HEK293 (cell line): Measurements from ENCODE around the gene PLEKHG3.

Experiments used
- BCL11A ChIP-seq: fragments of 450-650 bp; formaldehyde crosslinking; IDR thresholded peaks from 2 replicates; pipeline ENCODE4 v1.5.1; 2016; ENCODE audit warnings: low read depth, missing biosample characterization, missing genetic modification characterization
- EGR2 ChIP-seq: fragments of 450-650 bp; formaldehyde crosslinking; IDR thresholded peaks from 2 replicates; pipeline ENCODE4 v1.5.1; 2016; ENCODE audit warnings: low read depth, missing biosample characterization, missing genetic modification characterization
- GLIS1 ChIP-seq: fragments of 450-650 bp; formaldehyde crosslinking; IDR thresholded peaks from 2 replicates; pipeline ENCODE4 v1.5.1; 2016; ENCODE audit warnings: missing biosample characterization, missing genetic modification characterization
- KLF10 ChIP-seq: fragments of 450-650 bp; IDR thresholded peaks from 2 replicates; pipeline ENCODE4 v1.5.1; 2018; ENCODE audit warnings: missing biosample characterization, mild to moderate bottlenecking, missing genetic modification characterization
- KLF8 ChIP-seq: fragments of 450-650 bp; formaldehyde crosslinking; IDR thresholded peaks from 2 replicates; pipeline ENCODE4 v1.5.1; 2016; ENCODE audit warnings: missing biosample characterization, missing genetic modification characterization
- MEIS1 ChIP-seq: sonication (generic); formaldehyde crosslinking; IDR thresholded peaks from 2 replicates; pipeline ENCODE4 v1.8.1; 2022; ENCODE audit warnings: missing genetic modification reagents, mild to moderate bottlenecking, borderline replicate concordance
- OSR2 ChIP-seq: fragments of 450-650 bp; formaldehyde crosslinking; IDR thresholded peaks from 2 replicates; pipeline ENCODE4 v1.5.1; 2016; ENCODE audit warnings: missing biosample characterization, missing genetic modification characterization
- RBAK ChIP-seq: fragments of 450-650 bp; formaldehyde crosslinking; IDR thresholded peaks from 2 replicates; pipeline ENCODE4 v1.5.1; 2016; ENCODE audit warnings: missing biosample characterization, missing genetic modification characterization
- SP7 ChIP-seq: fragments of 450-650 bp; formaldehyde crosslinking; IDR thresholded peaks from 2 replicates; pipeline ENCODE4 v1.5.1; 2016; ENCODE audit warnings: missing biosample characterization, missing genetic modification characterization
- ZBTB17 ChIP-seq: fragments of 450-650 bp; formaldehyde crosslinking; IDR thresholded peaks from 2 replicates; pipeline ENCODE4 v1.5.1; 2016; ENCODE audit warnings: missing biosample characterization, missing genetic modification characterization
- ZBTB21 ChIP-seq: fragments of 450-650 bp; formaldehyde crosslinking; IDR thresholded peaks from 2 replicates; pipeline ENCODE4 v1.5.1; 2017; ENCODE audit warnings: missing biosample characterization, missing genetic modification characterization
- ZBTB6 ChIP-seq: fragments of 450-650 bp; formaldehyde crosslinking; IDR thresholded peaks from 2 replicates; pipeline ENCODE4 v1.5.1; 2017; ENCODE audit warnings: missing biosample characterization, missing genetic modification characterization
- ZEB2 ChIP-seq: fragments of 450-650 bp; formaldehyde crosslinking; IDR thresholded peaks from 2 replicates; pipeline ENCODE4 v1.5.1; 2016; ENCODE audit warnings: missing biosample characterization, missing genetic modification characterization
- ZFP37 ChIP-seq: fragments of 450-650 bp; formaldehyde crosslinking; IDR thresholded peaks from 2 replicates; pipeline ENCODE4 v1.5.1; 2016; ENCODE audit warnings: missing biosample characterization, missing genetic modification characterization
- ZIC2 ChIP-seq: fragments of 450-650 bp; formaldehyde crosslinking; IDR thresholded peaks from 2 replicates; pipeline ENCODE4 v1.5.1; 2016; ENCODE audit warnings: missing biosample characterization, missing genetic modification characterization
- ZNF335 ChIP-seq: fragments of 450-650 bp; formaldehyde crosslinking; conservative IDR thresholded peaks from 2 replicates; pipeline ENCODE4 v1.5.1; 2016; ENCODE audit warnings: missing biosample characterization, missing genetic modification characterization
- ZNF37A ChIP-seq: fragments of 450-650 bp; IDR thresholded peaks from 2 replicates; pipeline ENCODE4 v1.5.1; 2018; ENCODE audit warnings: missing biosample characterization, missing genetic modification characterization
- ZNF404 ChIP-seq: fragments of 450-650 bp; formaldehyde crosslinking; IDR thresholded peaks from 2 replicates; pipeline ENCODE4 v1.5.1; 2017; ENCODE audit warnings: missing biosample characterization, missing genetic modification characterization
- ZNF423 ChIP-seq: fragments of 450-650 bp; formaldehyde crosslinking; IDR thresholded peaks from 2 replicates; pipeline ENCODE4 v1.5.1; 2016; ENCODE audit warnings: missing biosample characterization, missing genetic modification characterization
- ZNF600 ChIP-seq: fragments of 450-650 bp; formaldehyde crosslinking; IDR thresholded peaks from 2 replicates; pipeline ENCODE4 v1.5.1; 2016; ENCODE audit warnings: missing biosample characterization, missing genetic modification characterization
- ZNF629 ChIP-seq: fragments of 450-650 bp; formaldehyde crosslinking; IDR thresholded peaks from 2 replicates; pipeline ENCODE4 v1.5.1; 2017; ENCODE audit warnings: missing biosample characterization, missing genetic modification characterization
- ZNF660 ChIP-seq: fragments of 450-650 bp; IDR thresholded peaks from 2 replicates; pipeline ENCODE4 v1.5.1; 2018; ENCODE audit warnings: missing biosample characterization, mild to moderate bottlenecking, missing genetic modification characterization
- ZNF664 ChIP-seq: fragments of 450-650 bp; formaldehyde crosslinking; IDR thresholded peaks from 2 replicates; pipeline ENCODE4 v1.5.1; 2016; ENCODE audit warnings: missing biosample characterization, missing genetic modification characterization
- ZNF792 ChIP-seq: fragments of 450-650 bp; formaldehyde crosslinking; IDR thresholded peaks from 2 replicates; pipeline ENCODE4 v1.5.1; 2016; ENCODE audit warnings: missing biosample characterization, missing genetic modification characterization
- TF ChIP-seq, protein P1 (sequence below): fragments of 450-650 bp; formaldehyde crosslinking; IDR thresholded peaks from 2 replicates; pipeline ENCODE4 v1.5.1; 2016; ENCODE audit warnings: missing biosample characterization, missing genetic modification characterization
- TF ChIP-seq, protein P2 (sequence below): fragments of 450-650 bp; formaldehyde crosslinking; IDR thresholded peaks from 2 replicates; pipeline ENCODE4 v1.5.1; 2016; ENCODE audit warnings: missing biosample characterization, missing genetic modification characterization, low read depth
- TF ChIP-seq, protein P3 (sequence below): fragments of 450-650 bp; formaldehyde crosslinking; IDR thresholded peaks from 2 replicates; pipeline ENCODE4 v1.5.1; 2016; ENCODE audit warnings: missing biosample characterization, missing genetic modification characterization
- TF ChIP-seq, protein P4 (sequence below): fragments of 450-650 bp; formaldehyde crosslinking; IDR thresholded peaks from 2 replicates; pipeline ENCODE4 v1.5.1; 2016; ENCODE audit warnings: missing biosample characterization, missing genetic modification characterization
- TF ChIP-seq, protein P5 (sequence below): fragments of 450-650 bp; formaldehyde crosslinking; IDR thresholded peaks from 2 replicates; pipeline ENCODE4 v1.5.1; 2016; ENCODE audit warnings: missing biosample characterization, missing genetic modification characterization

Gene PLEKHG3

GRCh38 chr14:64720131-64720576 lies 15.9 kb downstream of the PLEKHG3 start (continued):
- TF ChIP-seq, protein P1, sequence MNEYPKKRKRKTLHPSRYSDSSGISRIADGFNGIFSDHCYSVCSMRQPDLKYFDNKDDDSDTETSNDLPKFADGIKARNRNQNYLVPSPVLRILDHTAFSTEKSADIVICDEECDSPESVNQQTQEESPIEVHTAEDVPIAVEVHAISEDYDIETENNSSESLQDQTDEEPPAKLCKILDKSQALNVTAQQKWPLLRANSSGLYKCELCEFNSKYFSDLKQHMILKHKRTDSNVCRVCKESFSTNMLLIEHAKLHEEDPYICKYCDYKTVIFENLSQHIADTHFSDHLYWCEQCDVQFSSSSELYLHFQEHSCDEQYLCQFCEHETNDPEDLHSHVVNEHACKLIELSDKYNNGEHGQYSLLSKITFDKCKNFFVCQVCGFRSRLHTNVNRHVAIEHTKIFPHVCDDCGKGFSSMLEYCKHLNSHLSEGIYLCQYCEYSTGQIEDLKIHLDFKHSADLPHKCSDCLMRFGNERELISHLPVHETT = peak; percentile 37; the same call in 1 of the 2 replicates
- no peak for TF ChIP-seq EGR2
- TF ChIP-seq BCL11A (tag by site-specific recombination) = peak; percentile 44; the same call in 1 of the 2 replicates
- 0 out of 2 replicates have a peak, but pooled peaks have one; percentile 51 for TF ChIP-seq ZNF792 (tag by site-specific recombination)
- TF ChIP-seq ZNF423 (tag by site-specific recombination) = 0 out of 2 replicates have a peak, but pooled peaks have one; percentile 22
- TF ChIP-seq, protein P2, sequence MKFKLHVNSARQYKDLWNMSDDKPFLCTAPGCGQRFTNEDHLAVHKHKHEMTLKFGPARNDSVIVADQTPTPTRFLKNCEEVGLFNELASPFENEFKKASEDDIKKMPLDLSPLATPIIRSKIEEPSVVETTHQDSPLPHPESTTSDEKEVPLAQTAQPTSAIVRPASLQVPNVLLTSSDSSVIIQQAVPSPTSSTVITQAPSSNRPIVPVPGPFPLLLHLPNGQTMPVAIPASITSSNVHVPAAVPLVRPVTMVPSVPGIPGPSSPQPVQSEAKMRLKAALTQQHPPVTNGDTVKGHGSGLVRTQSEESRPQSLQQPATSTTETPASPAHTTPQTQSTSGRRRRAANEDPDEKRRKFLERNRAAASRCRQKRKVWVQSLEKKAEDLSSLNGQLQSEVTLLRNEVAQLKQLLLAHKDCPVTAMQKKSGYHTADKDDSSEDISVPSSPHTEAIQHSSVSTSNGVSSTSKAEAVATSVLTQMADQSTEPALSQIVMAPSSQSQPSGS (tag by site-specific recombination) = peak; percentile 46
- 0 out of 2 replicates have a peak, but pooled peaks have one; percentile 25 for TF ChIP-seq KLF10
- TF ChIP-seq ZNF600 = peak; percentile 54
- TF ChIP-seq ZNF660 (tag by site-specific recombination) = 0 out of 2 replicates have a peak, but pooled peaks have one; percentile 40
- TF ChIP-seq ZBTB21 (tag by site-specific recombination) = 0 out of 2 replicates have a peak, but pooled peaks have one; percentile 21
- peak; percentile 98 for TF ChIP-seq ZNF664 (tag by site-specific recombination)
- peak; percentile 88 for TF ChIP-seq ZNF629 (tag by site-specific recombination)
- peak; percentile 83 for TF ChIP-seq SP7 (tag by site-specific recombination)
- TF ChIP-seq GLIS1 (tag by site-specific recombination) = peak; percentile 52; the same call in 1 of the 2 replicates
- 0 out of 2 replicates have a peak, but pooled peaks have one; percentile 40 for TF ChIP-seq KLF8 (tag by site-specific recombination)
- peak; percentile 92 for TF ChIP-seq ZIC2 (tag by site-specific recombination)
- TF ChIP-seq ZEB2 (tag by site-specific recombination) = 0 out of 2 replicates have a peak, but pooled peaks have one; percentile 49
- TF ChIP-seq ZBTB6 = 0 out of 2 replicates have a peak, but pooled peaks have one; percentile 12
- TF ChIP-seq ZNF37A (tag by site-specific recombination) = no peak
- TF ChIP-seq ZNF404 (tag by site-specific recombination) = no peak
- peak; percentile 56 for TF ChIP-seq OSR2 (tag by site-specific recombination)
- TF ChIP-seq ZNF335 = peak; percentile 71
- TF ChIP-seq RBAK (tag by site-specific recombination) = no peak
- TF ChIP-seq ZBTB17 = peak; percentile 80
- TF ChIP-seq, protein P3, sequence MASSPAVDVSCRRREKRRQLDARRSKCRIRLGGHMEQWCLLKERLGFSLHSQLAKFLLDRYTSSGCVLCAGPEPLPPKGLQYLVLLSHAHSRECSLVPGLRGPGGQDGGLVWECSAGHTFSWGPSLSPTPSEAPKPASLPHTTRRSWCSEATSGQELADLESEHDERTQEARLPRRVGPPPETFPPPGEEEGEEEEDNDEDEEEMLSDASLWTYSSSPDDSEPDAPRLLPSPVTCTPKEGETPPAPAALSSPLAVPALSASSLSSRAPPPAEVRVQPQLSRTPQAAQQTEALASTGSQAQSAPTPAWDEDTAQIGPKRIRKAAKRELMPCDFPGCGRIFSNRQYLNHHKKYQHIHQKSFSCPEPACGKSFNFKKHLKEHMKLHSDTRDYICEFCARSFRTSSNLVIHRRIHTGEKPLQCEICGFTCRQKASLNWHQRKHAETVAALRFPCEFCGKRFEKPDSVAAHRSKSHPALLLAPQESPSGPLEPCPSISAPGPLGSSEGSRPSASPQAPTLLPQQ (tag by site-specific recombination) = 0 out of 2 replicates have a peak, but pooled peaks have one; percentile 35
- no peak for TF ChIP-seq ZFP37
- TF ChIP-seq, protein P4, sequence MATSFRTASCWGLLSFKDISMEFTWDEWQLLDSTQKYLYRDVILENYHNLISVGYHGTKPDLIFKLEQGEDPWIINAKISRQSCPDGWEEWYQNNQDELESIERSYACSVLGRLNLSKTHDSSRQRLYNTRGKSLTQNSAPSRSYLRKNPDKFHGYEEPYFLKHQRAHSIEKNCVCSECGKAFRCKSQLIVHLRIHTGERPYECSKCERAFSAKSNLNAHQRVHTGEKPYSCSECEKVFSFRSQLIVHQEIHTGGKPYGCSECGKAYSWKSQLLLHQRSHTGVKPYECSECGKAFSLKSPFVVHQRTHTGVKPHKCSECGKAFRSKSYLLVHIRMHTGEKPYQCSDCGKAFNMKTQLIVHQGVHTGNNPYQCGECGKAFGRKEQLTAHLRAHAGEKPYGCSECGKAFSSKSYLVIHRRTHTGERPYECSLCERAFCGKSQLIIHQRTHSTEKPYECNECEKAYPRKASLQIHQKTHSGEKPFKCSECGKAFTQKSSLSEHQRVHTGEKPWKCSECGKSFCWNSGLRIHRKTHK (tag by site-specific recombination) = no peak
- TF ChIP-seq, protein P5, sequence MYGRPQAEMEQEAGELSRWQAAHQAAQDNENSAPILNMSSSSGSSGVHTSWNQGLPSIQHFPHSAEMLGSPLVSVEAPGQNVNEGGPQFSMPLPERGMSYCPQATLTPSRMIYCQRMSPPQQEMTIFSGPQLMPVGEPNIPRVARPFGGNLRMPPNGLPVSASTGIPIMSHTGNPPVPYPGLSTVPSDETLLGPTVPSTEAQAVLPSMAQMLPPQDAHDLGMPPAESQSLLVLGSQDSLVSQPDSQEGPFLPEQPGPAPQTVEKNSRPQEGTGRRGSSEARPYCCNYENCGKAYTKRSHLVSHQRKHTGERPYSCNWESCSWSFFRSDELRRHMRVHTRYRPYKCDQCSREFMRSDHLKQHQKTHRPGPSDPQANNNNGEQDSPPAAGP = peak; percentile 66; the same call in 1 of the 2 replicates
- no peak for TF ChIP-seq MEIS1 (CRISPR knock-in tag)
